Gastrocnemius medialis (tissue), 4 donors: ENCODE data around the gene XIRP1.

Source experiments
- CTCF ChIP-seq, 5 experiments: fragments of 450-650 bp in 3 of 5; fragments of 200-600 bp in 2 of 5; sonication (generic) in 2 of 5; IDR thresholded peaks in 4 of 5; conservative IDR thresholded peaks in 1 of 5; 1 replicate in 4 of 5; 2 replicates in 1 of 5; pipeline ENCODE4 v1.5.1; 2016 to 2019; ENCODE audit warnings: antibody characterized with exemption in 5 of 5, mild to moderate bottlenecking in 3 of 5, moderate library complexity in 3 of 5
- POLR2A ChIP-seq, 2 donors: fragments of 450-650 bp; IDR thresholded peaks; one replicate each; pipeline ENCODE4 v1.6.1; 2017; ENCODE audit warnings: antibody characterized with exemption in 2 of 2, mild to moderate bottlenecking in 2 of 2, moderate library complexity in 2 of 2

GRCh38 chr3:39133822-39134221 lies 58.6 kb downstream of the XIRP1 start:
- TF ChIP-seq CTCF (IDR thresholded peaks at IDR 0.05 in 4 of 5, conservative IDR thresholded peaks at IDR 0.05 in 1 of 5) (no peak), POLR2A (IDR thresholded peaks at IDR 0.05) (no peak)
